CD4-positive, alpha-beta T cell treated with Interleukin-10 for 1 hour (primary cell): Measurements from ENCODE around the gene PRAMEF25.
"Not testable (repeated sequence)": the region's sequence is repeated elsewhere in the genome, so short reads cannot be mapped to it uniquely, and the experiment has no call there.

Experiments
- DNase-seq: peaks from one replicate; pipeline ENCODE4 v3.0.0-alpha.2; 2020

The PRAMEF25 gene

DNA sequence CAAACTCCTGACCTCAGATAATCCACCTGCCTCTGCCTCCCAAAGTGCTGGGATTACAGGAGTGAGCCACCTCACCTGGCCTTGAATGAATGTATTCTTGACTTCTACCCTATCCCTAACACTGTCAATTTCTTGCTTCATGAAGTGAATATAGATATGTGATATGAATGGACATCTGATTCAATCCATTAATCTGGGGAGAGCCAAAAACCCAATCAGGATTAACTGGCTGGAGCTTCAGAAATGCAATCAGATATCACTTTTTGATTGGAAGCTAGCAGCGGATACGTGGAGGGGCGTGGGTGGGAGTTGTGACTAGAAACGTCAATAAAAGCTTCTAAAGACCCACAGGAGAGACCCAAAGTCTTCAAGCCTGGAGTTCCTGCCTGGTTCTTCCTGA is at the start of gene PRAMEF25:
TSS of gene PRAMEF25 (plus strand) at position 301 of the 400 bp plus-strand sequence. CDS start 2,920 bp downstream, outside the sequence.
- not testable (repeated sequence) for DNase-seq

DNA sequence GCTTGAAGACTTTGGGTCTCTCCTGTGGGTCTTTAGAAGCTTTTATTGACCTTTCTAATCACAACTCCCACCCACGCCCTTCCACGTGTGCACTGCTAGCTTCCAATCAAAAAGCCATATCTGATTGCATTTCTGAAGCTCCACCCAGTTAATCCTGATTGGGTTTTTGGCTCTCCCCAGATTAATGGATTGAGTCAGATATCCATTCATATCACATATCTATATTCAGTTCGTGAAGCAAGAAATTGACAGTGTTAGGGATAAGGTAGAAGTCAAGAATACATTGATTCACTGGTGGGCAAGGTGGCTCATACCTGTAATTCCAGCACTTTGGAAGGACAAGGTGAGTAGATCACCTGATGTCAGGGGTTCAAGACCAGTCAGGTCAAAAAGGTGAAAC is 14.1 kb upstream of the PRAMEF25 start, which contains the start of gene PRAMEF27:
TSS of gene PRAMEF27 (minus strand) at position 101 of the 400 bp plus-strand sequence. CDS start 2,916 bp downstream, outside the sequence.
- DNase-seq: not testable (repeated sequence)

DNA sequence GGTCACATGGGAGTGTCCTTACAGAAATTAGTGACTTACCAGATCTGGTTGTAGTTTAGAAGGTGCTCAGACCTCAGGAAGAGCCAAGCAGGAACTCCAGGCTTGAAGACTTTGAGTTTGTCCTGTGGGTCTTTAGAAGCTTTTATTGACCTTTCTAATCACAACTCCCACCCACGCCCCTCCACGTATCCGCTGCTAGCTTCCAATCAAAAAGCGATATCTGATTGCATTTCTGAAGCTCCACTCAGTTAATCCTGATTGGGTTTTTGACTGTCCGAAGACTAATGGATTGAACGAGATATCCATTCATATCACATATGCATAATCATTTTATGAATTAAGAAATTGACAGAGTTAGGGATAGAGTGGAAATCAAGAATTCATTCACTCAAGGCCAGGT is 46.2 kb downstream of the PRAMEF25 start, which contains the start of gene HNRNPCL2:
TSS of gene HNRNPCL2 (minus strand) at position 101 of the 400 bp plus-strand sequence. CDS start 454 bp downstream, outside the sequence.
- not testable (repeated sequence) for DNase-seq
